ENCODE results near the gene GRM5. TPM values are rescaled to one million over a fixed set of nuclear protein-coding genes. Genes with fewer than 3 reads are reported as not detected.

GRM5 gene
- total RNA-seq, 1 donor from 2014 or later: 0.26 TPM

DNA sequence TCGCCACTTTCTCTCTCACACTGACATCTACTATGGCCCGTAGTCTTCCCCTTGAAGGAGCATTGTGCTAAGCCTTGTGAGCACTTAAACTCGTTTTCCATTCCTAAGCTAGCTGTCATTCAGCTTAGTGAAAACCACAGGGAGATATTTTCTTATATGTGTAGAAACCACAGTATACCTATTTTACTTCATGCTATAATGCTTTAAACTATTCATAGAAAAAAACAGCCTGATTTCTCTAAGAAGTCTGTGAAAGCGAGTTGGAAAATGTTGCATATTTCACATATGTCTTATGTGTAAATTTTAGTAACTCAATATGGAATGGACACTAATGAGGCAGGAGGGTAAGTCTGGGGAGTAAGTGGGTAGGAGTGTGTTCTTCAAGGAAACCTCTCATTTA is 534.0 kb downstream of the GRM5 start:
- no peak for DNase-seq (ENCODE audit: low spot score, unreplicated experiment)
- Mint-ChIP-seq H3K9me3 (ENCODE audit: low read depth) (no peaks in the 10 kb centered on the region), H3K4me3 (ENCODE audit: low read depth) (no peak overlapping the region), H3K36me3 (ENCODE audit: insufficient read depth) (no peaks in the 10 kb centered on the region), H3K27me3 (peaks cover 10% of the 10 kb centered on the region), H3K4me1 (ENCODE audit: low read depth) (no peaks in the 10 kb centered on the region), H3K27ac (no peak overlapping the region)
- TF ChIP-seq, protein P1, sequence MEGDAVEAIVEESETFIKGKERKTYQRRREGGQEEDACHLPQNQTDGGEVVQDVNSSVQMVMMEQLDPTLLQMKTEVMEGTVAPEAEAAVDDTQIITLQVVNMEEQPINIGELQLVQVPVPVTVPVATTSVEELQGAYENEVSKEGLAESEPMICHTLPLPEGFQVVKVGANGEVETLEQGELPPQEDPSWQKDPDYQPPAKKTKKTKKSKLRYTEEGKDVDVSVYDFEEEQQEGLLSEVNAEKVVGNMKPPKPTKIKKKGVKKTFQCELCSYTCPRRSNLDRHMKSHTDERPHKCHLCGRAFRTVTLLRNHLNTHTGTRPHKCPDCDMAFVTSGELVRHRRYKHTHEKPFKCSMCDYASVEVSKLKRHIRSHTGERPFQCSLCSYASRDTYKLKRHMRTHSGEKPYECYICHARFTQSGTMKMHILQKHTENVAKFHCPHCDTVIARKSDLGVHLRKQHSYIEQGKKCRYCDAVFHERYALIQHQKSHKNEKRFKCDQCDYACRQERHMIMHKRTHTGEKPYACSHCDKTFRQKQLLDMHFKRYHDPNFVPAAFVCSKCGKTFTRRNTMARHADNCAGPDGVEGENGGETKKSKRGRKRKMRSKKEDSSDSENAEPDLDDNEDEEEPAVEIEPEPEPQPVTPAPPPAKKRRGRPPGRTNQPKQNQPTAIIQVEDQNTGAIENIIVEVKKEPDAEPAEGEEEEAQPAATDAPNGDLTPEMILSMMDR (IDR thresholded peaks at IDR 0.05; ENCODE audit: unreplicated experiment): no peak

DNA sequence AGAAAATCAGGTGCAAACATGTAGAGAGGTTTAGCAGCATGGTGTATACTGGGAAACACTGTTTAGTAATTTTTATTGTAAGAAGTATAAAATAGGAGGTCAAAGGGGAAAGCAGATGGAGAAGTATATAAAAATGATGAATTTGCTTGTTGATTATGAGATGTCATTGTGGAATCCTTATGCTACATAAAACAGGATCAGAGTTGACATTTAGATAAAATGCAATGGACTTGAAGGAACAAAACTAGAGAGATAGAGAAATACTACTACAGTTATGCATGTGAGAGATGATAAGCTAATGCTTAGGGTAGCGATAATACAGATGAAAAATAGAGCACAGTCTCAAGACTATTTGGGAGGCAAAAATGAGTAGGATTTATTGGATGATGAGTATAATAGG is 536.4 kb downstream of the GRM5 start:
- Mint-ChIP-seq H3K9me3 (ENCODE audit: low read depth) (no peaks in the 10 kb centered on the region), H3K27me3 (peaks cover 10% of the 10 kb centered on the region), H3K36me3 (ENCODE audit: insufficient read depth) (no peaks in the 10 kb centered on the region), H3K4me3 (ENCODE audit: low read depth) (no peak overlapping the region), H3K4me1 (ENCODE audit: low read depth) (no peaks in the 10 kb centered on the region), H3K27ac (no peak overlapping the region)
- TF ChIP-seq, protein P1 (IDR thresholded peaks at IDR 0.05; ENCODE audit: unreplicated experiment): no peak
- no peak for DNase-seq (ENCODE audit: low spot score, unreplicated experiment)

DNA sequence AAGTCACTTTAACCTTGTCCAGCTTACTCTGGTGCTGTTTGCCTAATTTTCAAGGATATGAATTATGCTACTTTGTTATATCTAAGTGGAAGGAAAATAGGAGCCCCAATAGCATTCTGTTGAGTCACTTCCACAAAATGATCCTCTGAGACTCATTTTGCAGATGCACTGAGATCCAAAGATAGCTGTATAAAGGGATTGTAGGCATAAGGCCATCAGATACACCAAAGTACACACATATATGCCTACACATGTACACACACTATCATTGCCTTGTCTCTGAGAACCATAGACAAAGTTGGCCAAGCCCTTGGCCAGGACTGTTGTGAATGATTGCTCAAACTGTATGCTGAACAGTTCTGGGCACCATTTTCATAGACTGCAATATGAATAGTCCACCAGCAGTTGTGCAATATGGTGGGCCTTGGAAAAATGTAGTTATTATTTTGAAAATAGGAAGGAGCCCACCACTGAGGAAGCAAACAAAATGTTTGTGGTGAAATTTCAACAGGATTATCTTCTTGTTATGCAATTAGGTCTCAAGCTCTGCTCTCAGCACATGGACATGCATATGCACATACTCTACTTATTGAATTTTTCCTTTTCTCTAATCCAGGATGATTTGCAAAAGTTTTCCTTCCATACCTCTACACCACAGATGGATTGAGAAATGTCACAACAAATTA is 542.3 kb downstream of the GRM5 start:
- H3K4me1 Mint-ChIP-seq (ENCODE audit: low read depth): no peaks in the 10 kb centered on the region
- H3K36me3 Mint-ChIP-seq (ENCODE audit: insufficient read depth): no peaks in the 10 kb centered on the region
- no peak for DNase-seq (ENCODE audit: low spot score, unreplicated experiment)
- no peaks in the 10 kb centered on the region for H3K9me3 Mint-ChIP-seq (ENCODE audit: low read depth)
- H3K4me3 Mint-ChIP-seq (ENCODE audit: low read depth): no peak overlapping the region
- H3K27ac Mint-ChIP-seq: no peak overlapping the region
- H3K27me3 Mint-ChIP-seq: no peaks in the 10 kb centered on the region
- TF ChIP-seq, protein P1 (IDR thresholded peaks at IDR 0.05; ENCODE audit: unreplicated experiment): no peak

DNA sequence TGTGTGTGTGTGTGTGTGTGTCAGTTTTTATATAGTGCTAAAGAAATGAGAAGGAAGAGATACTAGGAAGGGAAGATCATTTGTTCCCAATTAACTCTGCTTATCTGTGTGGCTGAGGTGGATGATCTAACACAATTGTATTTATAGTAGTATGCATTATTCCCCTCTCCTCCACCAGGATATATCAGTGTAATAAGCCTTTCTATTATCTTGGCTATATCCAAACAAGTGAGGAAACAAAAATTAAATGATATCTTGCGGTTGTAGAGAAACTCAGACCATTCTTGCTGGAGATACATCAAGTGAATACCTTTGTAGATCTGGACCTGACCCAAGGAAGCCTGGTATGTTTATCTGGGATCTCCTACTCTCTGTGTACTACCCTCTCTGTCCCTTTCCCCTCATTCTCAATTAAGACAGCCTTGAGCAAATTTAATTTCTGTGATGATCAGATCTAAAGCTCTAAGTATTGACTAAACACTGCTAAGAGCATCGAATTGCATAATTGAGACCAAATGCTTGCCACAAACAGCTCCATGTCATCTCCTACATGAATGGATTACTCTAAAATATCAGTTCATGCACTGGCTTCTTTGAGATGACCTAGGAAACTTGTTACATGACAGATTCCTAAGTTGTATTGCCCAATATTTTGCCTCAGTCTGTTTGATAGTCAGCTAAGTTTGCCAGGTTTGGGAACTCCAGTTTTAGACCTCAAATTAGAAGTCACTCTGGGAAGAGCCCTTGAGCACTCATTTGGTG is 543.0 kb downstream of the GRM5 start:
- no peaks in the 10 kb centered on the region for H3K36me3 Mint-ChIP-seq (ENCODE audit: insufficient read depth)

DNA sequence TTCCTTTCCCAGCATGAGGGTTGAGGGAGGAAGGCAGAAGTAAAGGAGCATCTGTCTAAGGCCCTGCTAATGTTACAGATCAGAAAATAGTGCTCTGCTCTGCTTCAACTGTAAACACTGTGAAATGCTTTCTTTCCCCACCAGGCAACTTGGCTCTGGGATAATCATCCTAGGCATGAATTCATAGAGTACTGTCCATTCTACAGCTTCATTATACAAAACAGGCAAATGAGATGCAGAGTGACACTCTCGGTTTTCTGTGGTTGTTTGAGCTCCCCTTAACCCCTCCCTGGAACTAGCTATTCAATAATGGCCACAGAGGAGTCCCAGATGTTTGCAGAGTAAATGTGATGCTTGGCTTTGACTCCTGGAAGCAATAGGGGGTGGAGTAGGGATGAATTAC is 544.0 kb downstream of the GRM5 start:
- Mint-ChIP-seq H3K4me1 (ENCODE audit: low read depth) (no peaks in the 10 kb centered on the region), H3K9me3 (ENCODE audit: low read depth) (no peaks in the 10 kb centered on the region), H3K36me3 (ENCODE audit: insufficient read depth) (no peaks in the 10 kb centered on the region), H3K4me3 (ENCODE audit: low read depth) (no peak overlapping the region), H3K27ac (no peak overlapping the region), H3K27me3 (no peaks in the 10 kb centered on the region)
- TF ChIP-seq, protein P1 (IDR thresholded peaks at IDR 0.05; ENCODE audit: unreplicated experiment): no peak
- DNase-seq (ENCODE audit: low spot score, unreplicated experiment): no peak

More for the DNA sequence above, 543.0 kb downstream of the GRM5 start:
- TF ChIP-seq, protein P1 (IDR thresholded peaks at IDR 0.05; ENCODE audit: unreplicated experiment): no peak
- H3K9me3 Mint-ChIP-seq (ENCODE audit: low read depth): no peaks in the 10 kb centered on the region
- H3K4me1 Mint-ChIP-seq (ENCODE audit: low read depth): no peaks in the 10 kb centered on the region
- no peaks in the 10 kb centered on the region for H3K27me3 Mint-ChIP-seq
- DNase-seq (ENCODE audit: low spot score, unreplicated experiment): no peak
- H3K4me3 Mint-ChIP-seq (ENCODE audit: low read depth): no peak overlapping the region
- no peak overlapping the region for H3K27ac Mint-ChIP-seq

All from progenitor cell of endocrine pancreas (in vitro differentiated cells).